CD14-positive monocyte (primary cell): ENCODE data around the gene VPS8. TPM values are rescaled to one million over a fixed set of nuclear protein-coding genes. Genes with fewer than 3 reads are reported as not detected.

ENCODE experiments used
- DNase-seq, 3 donors: peaks; one replicate each; pipeline ENCODE4 v3.0.0-alpha.2; 2011 to 2022
- H2AFZ ChIP-seq: 2 replicates; pipeline ENCODE4 v1.6.0; 2012; ENCODE audit warnings: mild to moderate bottlenecking, low read depth, low read length, inconsistent platforms; ENCODE audit not compliant: insufficient read depth, poor library complexity, severe bottlenecking
- H3K27ac ChIP-seq, 2 donors: 1 replicate in 1 of 2; 2 replicates in 1 of 2; pipeline ENCODE4 v1.5.1; 2012 to 2013; ENCODE audit warnings: low read length in 2 of 2, control low read depth in 1 of 2, inconsistent platforms in 1 of 2, low read depth in 1 of 2, mild to moderate bottlenecking in 1 of 2
- H3K27me3 ChIP-seq, 2 donors: one replicate each; pipeline versions ENCODE4 v1.6.0 to v1.6.1; 2011 to 2013; ENCODE audit warnings: low read length in 2 of 2; ENCODE audit not compliant: control insufficient read depth in 2 of 2, insufficient read depth in 2 of 2
- H3K36me3 ChIP-seq, 2 donors: replicated peaks in 1 of 2; 1 replicate in 1 of 2; 2 replicates in 1 of 2; pipeline versions ENCODE4 v1.5.1 to v1.6.1; 2012 to 2013; ENCODE audit warnings: low read length in 2 of 2, control low read depth in 1 of 2, inconsistent platforms in 1 of 2, mild to moderate bottlenecking in 1 of 2; ENCODE audit not compliant: insufficient read depth in 2 of 2, control insufficient read depth in 1 of 2
- H3K4me1 ChIP-seq, 2 donors: 1 replicate in 1 of 2; 2 replicates in 1 of 2; pipeline versions ENCODE4 v1.5.1 to v1.6.1; 2012 to 2013; ENCODE audit warnings: low read length in 2 of 2, control low read depth in 1 of 2, inconsistent platforms in 1 of 2, mild to moderate bottlenecking in 1 of 2, moderate library complexity in 1 of 2; ENCODE audit not compliant: insufficient read depth in 2 of 2, control insufficient read depth in 1 of 2
- H3K4me2 ChIP-seq: replicated peaks from 2 replicates; pipeline ENCODE3; 2012; ENCODE audit warnings: low read length, moderate library complexity, mild to moderate bottlenecking; ENCODE audit not compliant: poor library complexity, severe bottlenecking; ENCODE audit errors: extremely low read depth
- H3K4me3 ChIP-seq, 3 experiments: fragments of 200-600 bp in 1 of 3; sonication (generic) in 1 of 3; replicated peaks in 1 of 3; 1 replicate in 2 of 3; 2 replicates in 1 of 3; pipeline ENCODE4 v1.5.1; 2011 to 2013; ENCODE audit warnings: low read length in 3 of 3, mild to moderate bottlenecking in 3 of 3, control low read depth in 2 of 3, low read depth in 2 of 3, inconsistent platforms in 1 of 3, moderate library complexity in 1 of 3
- H3K79me2 ChIP-seq: 2 replicates; pipeline ENCODE4 v1.6.0; 2012; ENCODE audit warnings: mild to moderate bottlenecking, control low read depth, inconsistent platforms, low read length, moderate library complexity; ENCODE audit not compliant: insufficient read depth
- H3K9ac ChIP-seq: 2 replicates; pipeline ENCODE4 v1.6.0; 2017; ENCODE audit warnings: low read length, mild to moderate bottlenecking; ENCODE audit not compliant: insufficient read depth, poor library complexity, severe bottlenecking
- H3K9me3 ChIP-seq, 2 donors: replicated peaks in 1 of 2; 1 replicate in 1 of 2; 2 replicates in 1 of 2; pipeline versions ENCODE4 v1.5.1 to v1.6.1; 2012 to 2013; ENCODE audit warnings: low read length in 2 of 2, control low read depth in 1 of 2; ENCODE audit not compliant: control insufficient read depth in 1 of 2, insufficient read depth in 1 of 2
- H4K20me1 ChIP-seq: 2 replicates; pipeline ENCODE4 v1.6.0; 2012; ENCODE audit warnings: mild to moderate bottlenecking, low read length, control low read depth, moderate library complexity; ENCODE audit not compliant: insufficient read depth
- H3K27ac Mint-ChIP-seq, 7 donors: one replicate each; pipeline ENCODE4 v1.8.0; 2020; ENCODE audit warnings: mild to moderate bottlenecking in 7 of 7, mixed read lengths in 7 of 7, moderate library complexity in 6 of 7, inconsistent platforms in 2 of 7
- H3K27me3 Mint-ChIP-seq, 3 donors: one replicate each; pipeline ENCODE4 v1.8.0; 2021 to 2022; ENCODE audit warnings: low read depth in 3 of 3, mild to moderate bottlenecking in 3 of 3, mixed read lengths in 3 of 3, moderate library complexity in 3 of 3, inconsistent platforms in 1 of 3
- H3K36me3 Mint-ChIP-seq, 2 donors: one replicate each; pipeline ENCODE4 v1.8.0; 2020; ENCODE audit warnings: mixed read lengths in 2 of 2, inconsistent platforms in 1 of 2, mild to moderate bottlenecking in 1 of 2
- H3K4me1 Mint-ChIP-seq: one replicate; pipeline ENCODE4 v1.8.0; 2020; ENCODE audit warnings: mild to moderate bottlenecking, mixed read lengths
- H3K4me3 Mint-ChIP-seq, 2 donors: one replicate each; pipeline ENCODE4 v1.8.0; 2020; ENCODE audit warnings: mild to moderate bottlenecking in 2 of 2, mixed read lengths in 2 of 2, moderate library complexity in 1 of 2
- H3K9me3 Mint-ChIP-seq, 7 donors: one replicate each; pipeline ENCODE4 v1.8.0; 2020 to 2022; ENCODE audit warnings: mixed read lengths in 7 of 7, mild to moderate bottlenecking in 6 of 7, moderate library complexity in 6 of 7, inconsistent platforms in 2 of 7
- WGBS: methylation state at CpG from one replicate; pipeline ENCODE4 v1.1.5; 2013; ENCODE audit warnings: missing lambda C conversion rate; ENCODE audit not compliant: insufficient coverage; 5-methylcytosine and 5-hydroxymethylcytosine counted together
- intact Hi-C, 2 donors: fragments of 100-400 bp; cut with micrococcal nuclease; formaldehyde crosslinking; loops; one replicate each; pipeline versions ENCODE4 v1.15.0 to v1.15.1; 2023
- polyA plus RNA-seq, 3 donors: library from polyadenylated mRNA; depleted of rRNA in 1 of 3; unstranded in 2 of 3; stranded (reverse) in 1 of 3; fragments of 300-500 nt in 2 of 3; fragments of >200 nt in 1 of 3; fragmentation: Illumina TruSeq in 2 of 3; gene quantifications; 1 replicate in 2 of 3; 2 replicates in 1 of 3; pipeline ENCODE4 v1.2.3, GENCODE V29; 2012 to 2021
- TF ChIP-seq, protein P1 (sequence below): fragments of 200-600 bp; IDR thresholded peaks from one replicate; pipeline ENCODE4 v1.8.0; 2022; ENCODE audit warnings: antibody characterized with exemption, mild to moderate bottlenecking

VPS8 gene
- polyA plus RNA-seq, 3 donors: 22.0 to 42.3 (median 29.2) TPM

DNA sequence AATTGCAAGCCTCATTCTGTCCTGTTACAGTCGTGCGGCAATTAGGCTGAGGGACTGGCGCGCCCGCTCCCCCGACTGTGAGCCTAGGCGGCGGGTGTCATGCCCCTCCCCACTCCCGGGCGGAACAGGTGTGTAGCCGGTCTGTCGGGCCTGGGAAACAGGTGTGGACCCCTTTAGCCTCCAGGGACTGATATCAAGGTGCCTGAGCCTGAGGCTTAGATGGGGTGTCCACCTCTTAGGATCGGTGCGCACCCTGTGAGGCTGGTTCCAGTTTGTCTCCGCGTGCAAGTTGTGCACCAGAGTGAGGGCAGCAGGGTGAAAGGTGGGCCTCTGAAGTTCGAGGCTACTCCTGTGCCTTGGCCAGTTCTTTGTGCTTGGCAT, 686 bp downstream of the VPS8 start:
- Histone ChIP-seq H3K9ac (peak overlapping the region; percentile 86), H3K4me1 (peaks cover 34 to 51% of the 10 kb centered on the region in 2 donors), H4K20me1 (peaks cover 44% of the 10 kb centered on the region), H3K27ac (peak overlapping the region; percentile 71 to 87), H2AFZ (peak overlapping the region; percentile 96), H3K9me3 (no peaks in the 10 kb centered on the region), H3K36me3 (peaks cover 0 to 15% of the 10 kb centered on the region in 2 donors), H3K79me2 (peaks cover 46% of the 10 kb centered on the region), H3K4me2 (peak overlapping the region; percentile 99), H3K4me3 (peak overlapping the region; percentile 79 to 91 (median 80)), H3K27me3 (no peaks in the 10 kb centered on the region)
- H3K36me3 Mint-ChIP-seq: peaks cover 15 to 17% of the 10 kb centered on the region in 2 donors
- peaks cover 44% of the 10 kb centered on the region for H3K4me1 Mint-ChIP-seq
- TF ChIP-seq, protein P1, sequence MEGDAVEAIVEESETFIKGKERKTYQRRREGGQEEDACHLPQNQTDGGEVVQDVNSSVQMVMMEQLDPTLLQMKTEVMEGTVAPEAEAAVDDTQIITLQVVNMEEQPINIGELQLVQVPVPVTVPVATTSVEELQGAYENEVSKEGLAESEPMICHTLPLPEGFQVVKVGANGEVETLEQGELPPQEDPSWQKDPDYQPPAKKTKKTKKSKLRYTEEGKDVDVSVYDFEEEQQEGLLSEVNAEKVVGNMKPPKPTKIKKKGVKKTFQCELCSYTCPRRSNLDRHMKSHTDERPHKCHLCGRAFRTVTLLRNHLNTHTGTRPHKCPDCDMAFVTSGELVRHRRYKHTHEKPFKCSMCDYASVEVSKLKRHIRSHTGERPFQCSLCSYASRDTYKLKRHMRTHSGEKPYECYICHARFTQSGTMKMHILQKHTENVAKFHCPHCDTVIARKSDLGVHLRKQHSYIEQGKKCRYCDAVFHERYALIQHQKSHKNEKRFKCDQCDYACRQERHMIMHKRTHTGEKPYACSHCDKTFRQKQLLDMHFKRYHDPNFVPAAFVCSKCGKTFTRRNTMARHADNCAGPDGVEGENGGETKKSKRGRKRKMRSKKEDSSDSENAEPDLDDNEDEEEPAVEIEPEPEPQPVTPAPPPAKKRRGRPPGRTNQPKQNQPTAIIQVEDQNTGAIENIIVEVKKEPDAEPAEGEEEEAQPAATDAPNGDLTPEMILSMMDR: no peak
- H3K4me3 Mint-ChIP-seq: peak overlapping the region; percentile 93 to 99
- intact Hi-C loops: loop anchor here in 1 of 2 donors (10.0 kb wide), 1 partner anchor 472 kb away; no protein-coding TSS in a partner anchor
- no peaks in the 10 kb centered on the region for H3K9me3 Mint-ChIP-seq
- peak overlapping the region; percentile 89 to 98 (median 96) for H3K27ac Mint-ChIP-seq
- WGBS: 7% methylated on average over 17 of the region's 17 CpGs
- no peaks in the 10 kb centered on the region for H3K27me3 Mint-ChIP-seq
- DNase-seq: no peak

DNA sequence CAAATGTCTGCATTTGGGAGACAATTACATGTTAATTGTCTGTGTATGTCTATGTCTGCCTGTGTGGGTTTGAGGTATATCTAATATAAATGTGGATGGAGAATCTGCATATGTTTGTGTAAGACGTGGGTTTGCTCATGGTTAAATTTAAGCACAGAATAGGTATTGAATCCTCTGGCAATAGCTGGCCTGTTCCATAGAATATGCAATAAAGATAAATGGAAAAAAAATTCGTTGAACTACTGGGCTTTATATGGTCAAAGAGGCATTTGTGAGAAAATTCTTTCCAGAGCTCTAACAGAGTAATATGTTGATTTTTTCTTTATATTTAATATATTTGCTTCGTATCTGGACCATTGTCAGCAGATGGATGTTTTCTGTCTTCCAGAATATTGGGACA, 1.4 kb downstream of the VPS8 start:
- H3K79me2 ChIP-seq: peaks cover 51% of the 10 kb centered on the region
- no peaks in the 10 kb centered on the region for H3K9me3 ChIP-seq
- H4K20me1 ChIP-seq: peaks cover 51% of the 10 kb centered on the region
- H3K4me1 Mint-ChIP-seq: peaks cover 43% of the 10 kb centered on the region
- peak overlapping the region in 1 of 3 experiments; percentile 91 for H3K4me3 ChIP-seq
- peaks cover 33 to 51% of the 10 kb centered on the region in 2 donors for H3K4me1 ChIP-seq
- H3K9ac ChIP-seq: no peak overlapping the region
- TF ChIP-seq, protein P1: no peak
- no peaks in the 10 kb centered on the region for H3K9me3 Mint-ChIP-seq
- intact Hi-C loops: loop anchor here in 1 of 2 donors (10.0 kb wide), 1 partner anchor 471 kb away; no protein-coding TSS in a partner anchor
- H3K4me3 Mint-ChIP-seq: peak overlapping the region in 1 of 2 donors; percentile 99
- no peaks in the 10 kb centered on the region for H3K27me3 ChIP-seq
- H2AFZ ChIP-seq: no peak overlapping the region
- H3K4me2 ChIP-seq: peak overlapping the region; percentile 99
- no peak overlapping the region for H3K27ac ChIP-seq
- no peaks in the 10 kb centered on the region for H3K27me3 Mint-ChIP-seq
- H3K36me3 ChIP-seq: peaks cover 0 to 15% of the 10 kb centered on the region in 2 donors
- no peak for DNase-seq
- H3K36me3 Mint-ChIP-seq: peaks cover 17 to 19% of the 10 kb centered on the region in 2 donors
- WGBS: 100% methylated on average over 1 of the region's 3 CpGs
- H3K27ac Mint-ChIP-seq: peak overlapping the region in 1 of 7 donors; percentile 1
